ENCODE results near the gene MAP3K2.

The MAP3K2 gene

DNA sequence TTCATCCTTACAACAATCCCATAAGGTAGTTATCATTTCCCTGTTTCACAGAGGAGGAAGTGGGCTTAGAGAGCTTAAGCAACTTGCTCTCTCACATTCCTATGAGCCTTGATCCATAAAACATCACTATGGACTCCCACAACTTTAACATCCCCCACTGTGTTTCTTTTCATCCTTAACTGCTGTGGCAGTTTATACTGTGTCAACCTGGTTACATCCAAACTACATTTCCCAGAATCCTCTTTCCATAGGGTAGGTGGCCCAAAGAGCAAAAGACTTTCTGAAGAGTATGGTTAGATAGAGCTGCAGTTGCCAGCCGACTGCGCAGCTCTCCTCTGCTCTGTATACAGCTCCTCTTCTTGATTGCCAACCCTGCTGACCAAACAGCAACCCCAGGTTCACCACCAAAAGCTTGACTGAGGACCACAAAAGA lies 22.5 kb downstream of the MAP3K2 start:
- peak; percentile 13 for DNase-seq (ENCODE audit: low read depth)
- H3K4me3 ChIP-seq (ENCODE audit: low read depth, low read length), result no peak overlapping the region
- TF ChIP-seq, protein P1, sequence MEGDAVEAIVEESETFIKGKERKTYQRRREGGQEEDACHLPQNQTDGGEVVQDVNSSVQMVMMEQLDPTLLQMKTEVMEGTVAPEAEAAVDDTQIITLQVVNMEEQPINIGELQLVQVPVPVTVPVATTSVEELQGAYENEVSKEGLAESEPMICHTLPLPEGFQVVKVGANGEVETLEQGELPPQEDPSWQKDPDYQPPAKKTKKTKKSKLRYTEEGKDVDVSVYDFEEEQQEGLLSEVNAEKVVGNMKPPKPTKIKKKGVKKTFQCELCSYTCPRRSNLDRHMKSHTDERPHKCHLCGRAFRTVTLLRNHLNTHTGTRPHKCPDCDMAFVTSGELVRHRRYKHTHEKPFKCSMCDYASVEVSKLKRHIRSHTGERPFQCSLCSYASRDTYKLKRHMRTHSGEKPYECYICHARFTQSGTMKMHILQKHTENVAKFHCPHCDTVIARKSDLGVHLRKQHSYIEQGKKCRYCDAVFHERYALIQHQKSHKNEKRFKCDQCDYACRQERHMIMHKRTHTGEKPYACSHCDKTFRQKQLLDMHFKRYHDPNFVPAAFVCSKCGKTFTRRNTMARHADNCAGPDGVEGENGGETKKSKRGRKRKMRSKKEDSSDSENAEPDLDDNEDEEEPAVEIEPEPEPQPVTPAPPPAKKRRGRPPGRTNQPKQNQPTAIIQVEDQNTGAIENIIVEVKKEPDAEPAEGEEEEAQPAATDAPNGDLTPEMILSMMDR (conservative IDR thresholded peaks at IDR 0.05; ENCODE audit: low read depth, low read length), result no peak

DNA sequence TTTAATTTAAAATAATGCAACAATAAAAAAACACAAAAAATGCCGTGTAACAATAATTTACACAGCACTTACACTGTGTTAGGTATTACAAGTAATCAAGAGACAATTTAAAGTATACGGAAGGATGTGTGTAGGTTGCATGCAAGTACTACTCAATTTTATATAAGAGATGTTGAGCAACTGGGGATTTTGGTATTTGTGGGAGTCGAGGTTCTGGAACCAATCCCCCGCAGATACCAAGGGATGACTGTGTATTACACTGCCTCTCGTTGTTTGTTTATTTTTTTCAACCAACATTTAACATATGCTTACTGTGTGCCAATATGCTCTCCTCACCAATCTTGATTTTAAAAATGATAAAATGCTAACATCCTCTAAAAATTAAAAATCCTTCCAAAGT lies 24.8 kb downstream of the MAP3K2 start:
- TF ChIP-seq, protein P1 (conservative IDR thresholded peaks at IDR 0.05; ENCODE audit: low read depth, low read length), result no peak

GRCh38 chr2:127361929-127362885 lies 25.6 kb downstream of the MAP3K2 start:
- peak; percentile 38 for DNase-seq (ENCODE audit: low read depth)
- TF ChIP-seq, protein P1 (conservative IDR thresholded peaks at IDR 0.05; ENCODE audit: low read depth, low read length), result no peak
- H3K4me3 ChIP-seq (ENCODE audit: low read depth, low read length), result no peak overlapping the region

More for the DNA sequence above, 24.8 kb downstream of the MAP3K2 start:
- DNase-seq (ENCODE audit: low read depth), result peak; percentile 21
- no peak overlapping the region for H3K4me3 ChIP-seq (ENCODE audit: low read depth, low read length)

DNA sequence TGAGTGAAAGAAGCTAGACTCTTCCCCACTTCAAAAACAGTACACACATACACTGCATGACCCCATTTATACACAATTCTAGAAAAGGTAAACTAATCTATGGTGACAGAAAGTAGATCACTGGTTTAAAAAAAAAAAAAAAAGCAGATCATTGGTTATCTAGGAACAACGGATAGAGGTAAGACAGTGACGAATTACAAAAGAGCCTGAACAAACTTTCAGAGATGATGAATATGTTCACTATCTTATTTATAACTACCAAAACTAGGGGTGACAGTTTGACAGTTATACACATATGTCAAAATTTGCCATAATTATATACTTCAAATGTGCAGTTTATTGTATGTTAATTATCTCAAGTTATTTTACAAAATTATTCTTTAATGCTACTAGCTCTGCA lies 27.5 kb downstream of the MAP3K2 start:
- TF ChIP-seq, protein P1 (conservative IDR thresholded peaks at IDR 0.05; ENCODE audit: low read depth, low read length), result no peak
- DNase-seq (ENCODE audit: low read depth), result no peak
- no peak overlapping the region for H3K4me3 ChIP-seq (ENCODE audit: low read depth, low read length)

DNA sequence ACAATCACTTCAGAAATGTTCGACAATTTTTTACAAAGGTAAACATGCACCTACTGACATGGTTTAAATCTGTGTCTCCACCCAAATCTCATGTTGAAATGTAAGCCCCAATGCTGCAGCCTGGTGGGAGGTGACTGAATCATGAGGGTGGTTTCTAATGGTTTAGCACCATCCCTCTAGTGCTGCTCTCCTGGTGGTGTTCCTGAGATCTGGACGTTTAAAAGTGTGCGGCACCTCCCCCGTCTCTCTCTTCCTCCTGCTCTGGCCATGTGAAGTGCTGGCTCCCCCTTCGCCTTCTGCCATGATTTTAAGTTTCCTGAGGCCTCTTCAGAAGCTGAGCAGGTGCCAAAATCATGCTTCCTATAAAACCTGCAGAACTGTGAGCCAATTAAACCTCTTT lies 28.3 kb downstream of the MAP3K2 start:
- H3K4me3 ChIP-seq (ENCODE audit: low read depth, low read length), result no peak overlapping the region
- TF ChIP-seq, protein P1 (conservative IDR thresholded peaks at IDR 0.05; ENCODE audit: low read depth, low read length), result no peak
- DNase-seq (ENCODE audit: low read depth), result no peak

DNA sequence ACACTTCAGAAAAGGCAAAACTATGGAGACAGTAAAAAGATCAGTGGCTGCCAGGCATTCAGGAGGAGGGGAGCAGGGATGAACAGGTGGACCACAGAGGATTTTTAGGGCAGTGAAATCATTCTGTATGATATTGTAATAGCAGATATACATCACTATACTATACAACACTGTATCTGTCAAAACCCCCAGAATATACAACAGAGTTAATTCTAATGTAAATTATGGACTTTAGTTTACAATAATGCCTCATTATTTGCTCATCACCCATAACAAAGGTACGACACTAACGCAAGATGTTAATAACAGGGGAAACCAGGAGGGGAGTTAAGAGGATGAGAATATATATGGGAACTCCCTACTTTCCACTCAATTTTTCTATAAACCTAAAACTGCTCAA lies 28.8 kb downstream of the MAP3K2 start:
- DNase-seq (ENCODE audit: low read depth), result no peak
- no peak overlapping the region for H3K4me3 ChIP-seq (ENCODE audit: low read depth, low read length)
- TF ChIP-seq, protein P1 (conservative IDR thresholded peaks at IDR 0.05; ENCODE audit: low read depth, low read length), result no peak

Data from choroid plexus epithelial cell (primary cell).